CD4-positive, alpha-beta T cell treated with Interleukin-4 for 1 hour (primary cell): ENCODE results near the gene ZYG11A.

Experiments used
- DNase-seq, 2 donors: peaks; one replicate each; pipeline ENCODE4 v3.0.0-alpha.2; 2020 to 2022

ZYG11A gene

DNA sequence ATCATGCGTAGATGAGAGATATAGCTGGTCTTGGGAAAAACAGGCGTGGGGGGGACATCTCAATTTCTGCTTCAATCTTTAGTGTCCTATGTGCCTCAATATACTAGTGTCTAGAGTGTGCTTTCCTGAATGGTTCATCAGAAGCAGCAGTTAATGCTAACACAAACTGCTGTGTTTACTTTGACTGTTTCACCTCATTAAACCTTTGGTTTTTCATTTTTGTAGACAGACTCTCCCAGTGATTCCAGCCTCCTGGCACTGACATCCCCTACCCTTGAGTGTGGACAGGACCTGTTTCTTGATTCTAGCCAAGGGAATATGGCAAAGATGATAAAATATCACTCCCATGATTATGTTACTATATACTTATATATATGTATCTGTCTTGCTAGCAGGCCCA is 37.6 kb downstream of the ZYG11A start:
- no peak for DNase-seq

DNA sequence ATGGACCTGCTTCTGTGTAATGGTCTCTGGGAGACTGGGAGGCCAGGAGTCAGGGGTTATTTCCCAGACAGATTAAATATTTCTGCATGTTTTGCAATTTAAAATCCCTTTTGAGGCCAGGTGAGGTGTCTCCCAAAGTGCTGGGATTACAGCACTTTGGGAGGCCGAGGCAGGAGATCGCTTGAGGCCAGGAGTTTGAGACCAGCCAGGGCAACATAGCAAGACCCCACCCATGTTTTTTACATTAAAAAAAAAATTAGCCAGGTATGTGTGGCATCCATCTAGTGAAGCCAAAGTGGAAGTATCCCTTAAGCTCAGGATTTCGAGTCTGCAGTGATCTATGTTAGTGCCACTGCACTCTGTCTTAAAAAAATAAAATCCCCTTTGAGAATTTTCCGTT is 44.9 kb downstream of the ZYG11A start:
- no peak for DNase-seq

- DNase-seq, result no peak
Measured at GRCh38 chr1:52892424-52893215, 50.1 kb downstream of the ZYG11A start.

GRCh38 chr1:52899445-52899894 is 56.9 kb downstream of the ZYG11A start:
- no peak for DNase-seq

DNA sequence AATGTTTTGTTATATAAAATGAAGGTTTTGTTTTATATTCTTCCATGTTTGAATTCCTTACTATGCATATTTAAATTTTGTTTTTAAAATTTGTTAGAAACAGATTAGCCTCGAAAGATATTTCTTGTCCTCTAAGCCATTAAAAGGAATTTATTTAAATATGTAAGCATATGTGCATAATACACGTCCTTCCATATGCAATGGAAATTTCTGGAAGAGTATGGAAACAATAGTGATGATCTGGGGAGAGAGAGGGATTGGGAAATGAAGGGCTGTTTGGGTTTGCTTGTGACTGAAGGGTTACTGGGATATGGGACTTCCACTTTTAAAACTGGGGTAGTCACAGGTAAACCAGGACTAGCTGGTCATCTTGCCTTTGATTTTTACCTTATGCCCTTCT is 57.8 kb downstream of the ZYG11A start:
- DNase-seq, result no peak

DNA sequence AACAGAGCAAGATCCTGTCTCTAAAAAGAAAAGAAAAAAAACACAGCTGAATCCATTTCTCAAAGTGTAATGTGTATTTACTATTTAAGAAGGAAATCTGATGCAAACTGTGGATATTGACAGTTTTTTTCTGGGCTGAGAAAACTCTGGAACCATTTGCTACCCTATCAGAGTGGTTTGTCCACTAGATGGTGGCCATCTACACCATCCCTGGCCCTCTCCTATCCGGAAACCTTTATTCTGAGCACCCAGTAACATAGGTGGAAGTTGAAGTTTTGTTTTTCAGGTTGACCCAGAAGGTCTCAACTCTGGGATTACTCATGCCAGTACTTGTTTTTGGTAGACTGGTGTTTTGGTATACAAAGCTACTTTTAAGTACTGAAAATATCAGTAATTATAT is 58.8 kb downstream of the ZYG11A start:
- DNase-seq, result no peak

GRCh38 chr1:52904208-52904926 is 61.8 kb downstream of the ZYG11A start:
- DNase-seq, result no peak

- peak in 1 of 2 donors; percentile 29 for DNase-seq
Measured at GRCh38 chr1:52904927-52905698, 62.6 kb downstream of the ZYG11A start.

GRCh38 chr1:52906135-52906603 is 63.6 kb downstream of the ZYG11A start:
- DNase-seq, result no peak

DNA sequence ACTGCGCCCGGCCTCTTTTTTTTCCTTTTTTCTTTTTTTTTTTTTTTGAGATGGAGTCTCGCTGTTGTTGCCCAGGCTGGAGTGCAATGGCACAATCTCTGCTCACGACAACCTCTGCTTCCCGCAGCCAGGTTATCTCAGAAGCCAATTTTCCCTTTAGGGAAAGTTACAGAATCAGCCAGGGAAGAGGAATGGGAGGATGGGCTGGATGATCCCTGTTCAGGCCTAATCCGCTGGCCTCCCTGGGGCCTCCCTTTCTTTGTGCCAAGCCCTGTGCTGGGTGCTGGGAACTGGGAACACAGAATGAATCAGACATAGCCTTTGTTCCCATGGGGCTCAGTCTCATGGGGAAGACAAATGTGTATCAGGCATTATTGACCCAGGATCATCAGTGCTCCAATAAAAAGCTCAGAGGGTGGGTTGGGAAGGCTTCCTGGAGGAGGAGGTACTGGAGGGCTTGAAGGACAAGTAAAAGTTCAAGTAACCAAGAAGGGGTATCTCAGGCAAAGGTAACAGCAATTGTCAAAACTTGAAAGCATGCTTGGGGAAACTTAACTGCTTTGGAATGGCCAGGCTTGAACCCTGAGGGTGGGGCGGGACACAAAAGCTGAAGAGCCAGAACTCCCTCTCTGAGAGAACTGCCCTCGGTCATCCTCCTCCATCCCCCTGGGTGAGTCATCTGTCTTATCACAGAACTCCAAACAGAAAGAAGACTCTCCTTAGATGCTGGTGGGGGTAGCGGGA is 64.7 kb downstream of the ZYG11A start:
- no peak for DNase-seq

DNA sequence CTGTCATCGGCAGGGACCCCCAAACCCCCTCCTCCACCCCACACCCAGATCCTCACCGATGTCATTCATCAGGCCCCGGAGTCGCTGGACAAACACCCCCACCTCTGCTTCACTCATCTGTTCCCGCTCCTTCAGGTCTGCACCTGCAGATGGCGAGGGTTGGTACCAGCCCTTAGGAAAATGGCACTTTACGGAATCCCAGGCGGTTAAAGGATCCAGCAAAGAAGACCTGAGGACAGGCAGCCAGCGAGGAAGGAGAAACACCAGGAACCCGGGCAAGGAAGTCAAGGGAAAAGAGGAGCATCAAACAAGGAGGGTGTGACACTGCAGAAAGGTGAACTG is 65.2 kb downstream of the ZYG11A start:
- DNase-seq, result no peak

- no peak for DNase-seq
Measured at GRCh38 chr1:52911541-52911940, 69.0 kb downstream of the ZYG11A start.

- no peak for DNase-seq
Measured at GRCh38 chr1:52913014-52913413, 70.5 kb downstream of the ZYG11A start.

- DNase-seq, result no peak
Measured at GRCh38 chr1:52913537-52913936, 71.0 kb downstream of the ZYG11A start.

DNA sequence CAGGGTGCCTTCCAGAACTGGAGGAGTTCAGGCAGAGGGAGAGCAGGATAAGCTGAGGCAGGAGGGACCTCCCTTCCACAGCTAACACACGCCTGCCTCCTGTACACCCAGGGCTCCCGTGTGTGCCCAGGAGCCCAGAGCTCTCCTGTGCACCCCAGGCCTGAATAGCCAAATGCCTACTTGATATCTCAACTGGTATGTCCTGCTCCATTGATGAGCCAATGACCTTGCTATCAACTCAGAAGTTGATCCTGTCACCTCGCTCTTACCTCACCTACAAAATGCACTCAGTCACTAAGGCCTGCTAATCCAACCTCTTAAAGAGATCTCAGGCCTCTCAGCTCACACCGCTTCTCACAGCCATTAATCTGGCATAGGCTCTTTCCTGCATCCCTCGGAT is 71.9 kb downstream of the ZYG11A start:
- DNase-seq, result no peak

GRCh38 chr1:52915211-52915854 is 72.8 kb downstream of the ZYG11A start:
- no peak for DNase-seq

DNA sequence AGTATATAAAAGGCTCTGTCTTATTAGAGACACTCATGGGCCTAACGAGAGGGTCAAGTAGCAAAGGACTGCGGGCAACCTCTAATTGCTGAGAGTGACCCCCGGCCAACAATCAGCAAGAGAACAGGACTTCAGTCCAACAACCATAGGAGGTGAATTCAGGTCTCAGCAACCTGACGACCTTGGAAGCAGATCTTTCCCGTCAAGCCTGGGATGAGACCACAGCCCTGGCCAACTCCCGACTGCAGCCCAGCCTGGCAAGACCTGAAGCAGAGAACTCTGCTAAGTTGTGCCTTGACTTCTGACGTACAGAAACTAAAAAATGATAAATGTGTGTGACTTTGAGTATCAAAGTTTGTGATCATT is 73.3 kb downstream of the ZYG11A start:
- DNase-seq, result no peak

- DNase-seq, result no peak
Measured at GRCh38 chr1:52916241-52916975, 73.8 kb downstream of the ZYG11A start.

GRCh38 chr1:52917156-52917555 is 74.6 kb downstream of the ZYG11A start:
- no peak for DNase-seq

DNA sequence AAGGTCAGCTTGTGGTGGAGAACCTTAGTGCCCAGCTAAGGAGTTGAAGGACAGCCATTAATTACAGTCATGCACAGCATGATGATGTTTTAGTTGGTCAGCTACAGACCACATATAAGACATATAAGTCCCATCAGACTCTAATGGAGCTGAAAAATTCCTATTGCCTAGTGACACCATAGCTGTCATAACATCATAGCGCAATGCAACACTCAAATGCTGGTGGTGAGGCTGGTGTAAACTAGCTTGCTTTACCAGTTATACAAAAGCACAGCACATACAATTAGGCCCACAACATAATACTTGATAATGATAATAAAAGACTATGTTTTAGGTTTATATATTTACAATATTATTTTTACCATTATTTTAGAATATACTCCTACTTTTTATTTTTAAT is 75.0 kb downstream of the ZYG11A start:
- no peak for DNase-seq

GRCh38 chr1:52918201-52918600 is 75.6 kb downstream of the ZYG11A start:
- no peak for DNase-seq
